Endodermal cell (in vitro differentiated cells): ENCODE data around the gene LEP. TPM values are rescaled to one million over a fixed set of nuclear protein-coding genes. Genes with fewer than 3 reads are reported as not detected.

Experiments used
- DNase-seq: peaks from one replicate; pipeline ENCODE4 v3.0.0-alpha.2; 2017
- H3K27ac ChIP-seq: 2 replicates; pipeline ENCODE4 v1.5.1; 2013; ENCODE audit warnings: mild to moderate bottlenecking, low read depth, low read length, moderate library complexity
- H3K27me3 ChIP-seq: 2 replicates; pipeline ENCODE4 v1.6.1; 2013; ENCODE audit warnings: mild to moderate bottlenecking, low read length, moderate library complexity; ENCODE audit not compliant: insufficient read depth, control insufficient read depth, poor library complexity, severe bottlenecking
- H3K36me3 ChIP-seq: 2 replicates; pipeline ENCODE4 v1.7.0; 2013; ENCODE audit warnings: mild to moderate bottlenecking, low read length, moderate library complexity; ENCODE audit not compliant: control insufficient read depth, insufficient read depth
- H3K4me1 ChIP-seq: one replicate; pipeline ENCODE4 v1.7.0; 2013; ENCODE audit warnings: low read length; ENCODE audit not compliant: control insufficient read depth, insufficient read depth
- H3K4me3 ChIP-seq: 2 replicates; pipeline ENCODE4 v1.5.1; 2013; ENCODE audit warnings: mild to moderate bottlenecking, low read length, moderate library complexity
- H3K9ac ChIP-seq: 2 replicates; pipeline ENCODE4 v1.6.1; 2013; ENCODE audit warnings: mild to moderate bottlenecking, low read length, moderate library complexity; ENCODE audit not compliant: poor library complexity, severe bottlenecking; ENCODE audit errors: extremely low read depth
- H3K9me3 ChIP-seq: 2 replicates; pipeline ENCODE4 v1.6.1; 2013; ENCODE audit warnings: mild to moderate bottlenecking, low read length, moderate library complexity; ENCODE audit not compliant: control insufficient read depth
- H3K27ac Mint-ChIP-seq: 2 replicates; pipeline ENCODE4 v1.8.0; 2020; ENCODE audit warnings: mixed read lengths
- H3K27me3 Mint-ChIP-seq: 2 replicates; pipeline ENCODE4 v1.8.0; 2021; ENCODE audit warnings: mild to moderate bottlenecking, mixed read lengths; ENCODE audit not compliant: insufficient read depth
- H3K36me3 Mint-ChIP-seq: 2 replicates; pipeline ENCODE4 v1.8.0; 2020; ENCODE audit warnings: low read depth, mixed read lengths
- H3K4me1 Mint-ChIP-seq: 2 replicates; pipeline ENCODE4 v1.8.0; 2020; ENCODE audit warnings: mixed read lengths
- H3K4me3 Mint-ChIP-seq: 2 replicates; pipeline ENCODE4 v1.8.0; 2020; ENCODE audit warnings: mild to moderate bottlenecking, moderate library complexity, mixed read lengths
- H3K9me3 Mint-ChIP-seq: 2 replicates; pipeline ENCODE4 v1.8.0; 2020; ENCODE audit warnings: mild to moderate bottlenecking, mixed read lengths
- CTCF ChIP-seq: fragments of 200-600 bp; sonication (generic); conservative IDR thresholded peaks from 2 replicates; pipeline ENCODE4 v1.5.0; 2021; ENCODE audit warnings: antibody characterized with exemption, mild to moderate bottlenecking
- WGBS, 2 experiments: methylation state at CpG; one replicate each; pipeline versions ENCODE4 v1.1.5 to v1.1.7; 2013; ENCODE audit warnings: missing lambda C conversion rate in 2 of 2, mixed read lengths in 1 of 2; ENCODE audit not compliant: insufficient coverage in 1 of 2, insufficient read length in 1 of 2; 5-methylcytosine and 5-hydroxymethylcytosine counted together
- total RNA-seq, 2 donors: library from RNA; stranded (reverse); fragmentation: NEBNext Ultra II Directional in 1 of 2; extraction: Animal tissue kit (Norgen Biotek cat#: 25700) in 1 of 2; gene quantifications; 2 replicates in 1 of 2; 3 replicates in 1 of 2; pipeline ENCODE4 v1.2.1, GENCODE V29; 2021

Gene LEP
- total RNA-seq, 2 donors from 2014 or later, result not detected

- Histone ChIP-seq H3K4me1 (no peaks in the 10 kb centered on the region), H3K9ac (no peak overlapping the region), H3K27ac (no peak overlapping the region), H3K27me3 (no peaks in the 10 kb centered on the region), H3K36me3 (no peaks in the 10 kb centered on the region), H3K9me3 (no peaks in the 10 kb centered on the region), H3K4me3 (no peak overlapping the region)
- no peaks in the 10 kb centered on the region for H3K36me3 Mint-ChIP-seq
- TF ChIP-seq CTCF, result no peak
- no peak overlapping the region for H3K27ac Mint-ChIP-seq
- DNase-seq, result no peak
- WGBS, 2 experiments, result 83 to 92% methylated on average over 4 to 8 of the region's 8 CpGs
- H3K4me1 Mint-ChIP-seq, result no peaks in the 10 kb centered on the region
- H3K27me3 Mint-ChIP-seq, result peaks cover 30% of the 10 kb centered on the region
- peaks cover 2% of the 10 kb centered on the region for H3K9me3 Mint-ChIP-seq
- no peak overlapping the region for H3K4me3 Mint-ChIP-seq
Measured at GRCh38 chr7:128253701-128254100, 12.6 kb downstream of the LEP start.

- H3K9ac ChIP-seq, result no peak overlapping the region
- no peak overlapping the region for H3K27ac ChIP-seq
- DNase-seq, result no peak
- WGBS, 2 experiments, result 87 to 96% methylated on average over 4 to 5 of the region's 5 CpGs
- Mint-ChIP-seq H3K9me3 (peaks cover 2% of the 10 kb centered on the region), H3K27ac (no peak overlapping the region), H3K27me3 (peaks cover 22% of the 10 kb centered on the region), H3K4me3 (no peak overlapping the region), H3K36me3 (no peaks in the 10 kb centered on the region), H3K4me1 (peaks cover 6% of the 10 kb centered on the region)
- H3K4me1 ChIP-seq, result no peaks in the 10 kb centered on the region
- TF ChIP-seq CTCF, result no peak
- no peaks in the 10 kb centered on the region for H3K27me3 ChIP-seq
- no peaks in the 10 kb centered on the region for H3K36me3 ChIP-seq
- H3K9me3 ChIP-seq, result no peaks in the 10 kb centered on the region
- no peak overlapping the region for H3K4me3 ChIP-seq
Measured at GRCh38 chr7:128254470-128254869, 13.4 kb downstream of the LEP start.

- Histone ChIP-seq H3K9ac (no peak overlapping the region), H3K4me1 (no peaks in the 10 kb centered on the region), H3K4me3 (no peak overlapping the region), H3K9me3 (no peaks in the 10 kb centered on the region), H3K27me3 (no peaks in the 10 kb centered on the region), H3K36me3 (no peaks in the 10 kb centered on the region), H3K27ac (no peak overlapping the region)
- TF ChIP-seq CTCF, result no peak
- Mint-ChIP-seq H3K4me1 (peaks cover 11% of the 10 kb centered on the region), H3K27me3 (peaks cover 21% of the 10 kb centered on the region), H3K36me3 (no peaks in the 10 kb centered on the region), H3K27ac (no peak overlapping the region), H3K4me3 (no peak overlapping the region), H3K9me3 (peaks cover 2% of the 10 kb centered on the region)
- 92 to 94% methylated on average over 2 of the region's 2 CpGs for WGBS, 2 experiments
- no peak for DNase-seq
Measured at GRCh38 chr7:128255271-128255670, 14.2 kb downstream of the LEP start.
